ENCODE measurements around the gene USP28.

Gene USP28

GRCh38 chr11:113835306-113835705 lies 40.1 kb downstream of the USP28 start:
- TF ChIP-seq CTBP1 (IDR thresholded peaks at IDR 0.05; ENCODE audit: borderline replicate concordance), result no peak
- TF ChIP-seq BHLHE40 (IDR thresholded peaks at IDR 0.05; ENCODE audit: borderline replicate concordance), result no peak
- no peak for TF ChIP-seq ZNF384 (IDR thresholded peaks at IDR 0.05)
- POLR2A ChIA-PET, result no interaction called here
- CTCF ChIA-PET, result no interaction called here
- DNase-seq (ENCODE audit: extremely low spot score), result no peak

- TF ChIP-seq ARNT (IDR thresholded peaks at IDR 0.05) (no peak), CTBP1 (IDR thresholded peaks at IDR 0.05; ENCODE audit: borderline replicate concordance) (no peak), L3MBTL2 (conservative IDR thresholded peaks at IDR 0.05) (no peak), FOXK2 (IDR thresholded peaks at IDR 0.05) (no peak), LEF1 (IDR thresholded peaks at IDR 0.05; ENCODE audit: borderline replicate concordance) (no peak), SP1 (IDR thresholded peaks at IDR 0.05) (no peak), SUZ12 (IDR thresholded peaks at IDR 0.05) (no peak), ZNF384 (IDR thresholded peaks at IDR 0.05) (no peak), NFRKB (IDR thresholded peaks at IDR 0.05) (no peak), HDGF (IDR thresholded peaks at IDR 0.05; ENCODE audit: borderline replicate concordance) (no peak), BHLHE40 (IDR thresholded peaks at IDR 0.05; ENCODE audit: borderline replicate concordance) (no peak), FOXA1 (IDR thresholded peaks at IDR 0.05) (no peak), TARDBP (IDR thresholded peaks at IDR 0.05) (no peak), ELF4 (IDR thresholded peaks at IDR 0.05) (no peak), PKNOX1 (IDR thresholded peaks at IDR 0.05) (no peak), FOXM1 (IDR thresholded peaks at IDR 0.05; ENCODE audit: borderline replicate concordance) (no peak)
- POLR2A ChIA-PET, result no interaction called here
- no peak for DNase-seq (ENCODE audit: extremely low spot score)
- CTCF ChIA-PET, result no interaction called here
Observed at GRCh38 chr11:113833151-113833550, 42.2 kb downstream of the USP28 start.

- POLR2A ChIA-PET, result no interaction called here
Observed at GRCh38 chr11:113831314-113831713, 44.1 kb downstream of the USP28 start.

GRCh38 chr11:113829751-113830150 lies 45.6 kb downstream of the USP28 start:
- ChIA-PET CTCF (no interaction called here), POLR2A (no interaction called here)
- no peak for DNase-seq (ENCODE audit: extremely low spot score)
- no peak for TF ChIP-seq ZNF384 (IDR thresholded peaks at IDR 0.05)
- no peak for TF ChIP-seq ELF4 (IDR thresholded peaks at IDR 0.05)
- TF ChIP-seq PKNOX1 (IDR thresholded peaks at IDR 0.05), result no peak
- TF ChIP-seq FOXA1 (IDR thresholded peaks at IDR 0.05), result no peak
- TF ChIP-seq SP1 (IDR thresholded peaks at IDR 0.05), result no peak
- TF ChIP-seq NFRKB (IDR thresholded peaks at IDR 0.05), result no peak
- no peak for TF ChIP-seq BHLHE40 (IDR thresholded peaks at IDR 0.05; ENCODE audit: borderline replicate concordance)
- no peak for TF ChIP-seq FOXK2 (IDR thresholded peaks at IDR 0.05)
- TF ChIP-seq LEF1 (IDR thresholded peaks at IDR 0.05; ENCODE audit: borderline replicate concordance), result no peak
- no peak for TF ChIP-seq CTBP1 (IDR thresholded peaks at IDR 0.05; ENCODE audit: borderline replicate concordance)
- no peak for TF ChIP-seq SUZ12 (IDR thresholded peaks at IDR 0.05)
- no peak for TF ChIP-seq L3MBTL2 (conservative IDR thresholded peaks at IDR 0.05)
- no peak for TF ChIP-seq ARNT (IDR thresholded peaks at IDR 0.05)
- TF ChIP-seq TARDBP (IDR thresholded peaks at IDR 0.05), result no peak
- TF ChIP-seq FOXM1 (IDR thresholded peaks at IDR 0.05; ENCODE audit: borderline replicate concordance), result no peak
- no peak for TF ChIP-seq HDGF (IDR thresholded peaks at IDR 0.05; ENCODE audit: borderline replicate concordance)

More at GRCh38 chr11:113831314-113831713, 44.1 kb downstream of the USP28 start:
- no peak for TF ChIP-seq FOXK2 (IDR thresholded peaks at IDR 0.05)
- TF ChIP-seq CTBP1 (IDR thresholded peaks at IDR 0.05; ENCODE audit: borderline replicate concordance), result no peak
- no peak for TF ChIP-seq SUZ12 (IDR thresholded peaks at IDR 0.05)
- no peak for TF ChIP-seq FOXA1 (IDR thresholded peaks at IDR 0.05)
- TF ChIP-seq FOXM1 (IDR thresholded peaks at IDR 0.05; ENCODE audit: borderline replicate concordance), result no peak
- no peak for TF ChIP-seq ARNT (IDR thresholded peaks at IDR 0.05)
- no peak for TF ChIP-seq ZNF384 (IDR thresholded peaks at IDR 0.05)
- no peak for TF ChIP-seq ELF4 (IDR thresholded peaks at IDR 0.05)
- TF ChIP-seq L3MBTL2 (conservative IDR thresholded peaks at IDR 0.05), result no peak
- TF ChIP-seq HDGF (IDR thresholded peaks at IDR 0.05; ENCODE audit: borderline replicate concordance), result no peak
- no peak for TF ChIP-seq BHLHE40 (IDR thresholded peaks at IDR 0.05; ENCODE audit: borderline replicate concordance)
- CTCF ChIA-PET, result interaction anchor here (0.6 to 1.1 kb wide), 2 partner anchors 34 to 429 kb away, joined by 3 read pairs; no protein-coding TSS in a partner anchor
- no peak for DNase-seq (ENCODE audit: extremely low spot score)

- no peak for DNase-seq (ENCODE audit: extremely low spot score)
- ChIA-PET POLR2A (no interaction called here), CTCF (no interaction called here)
- TF ChIP-seq FOXA1 (IDR thresholded peaks at IDR 0.05), result no peak
- TF ChIP-seq L3MBTL2 (conservative IDR thresholded peaks at IDR 0.05), result no peak
- TF ChIP-seq SUZ12 (IDR thresholded peaks at IDR 0.05), result no peak
- TF ChIP-seq BHLHE40 (IDR thresholded peaks at IDR 0.05; ENCODE audit: borderline replicate concordance), result no peak
- TF ChIP-seq HDGF (IDR thresholded peaks at IDR 0.05; ENCODE audit: borderline replicate concordance), result no peak
- TF ChIP-seq NFRKB (IDR thresholded peaks at IDR 0.05), result no peak
- no peak for TF ChIP-seq SP1 (IDR thresholded peaks at IDR 0.05)
- no peak for TF ChIP-seq ZNF384 (IDR thresholded peaks at IDR 0.05)
- no peak for TF ChIP-seq CTBP1 (IDR thresholded peaks at IDR 0.05; ENCODE audit: borderline replicate concordance)
- TF ChIP-seq FOXK2 (IDR thresholded peaks at IDR 0.05), result no peak
- no peak for TF ChIP-seq ELF4 (IDR thresholded peaks at IDR 0.05)
- TF ChIP-seq PKNOX1 (IDR thresholded peaks at IDR 0.05), result no peak
- no peak for TF ChIP-seq TARDBP (IDR thresholded peaks at IDR 0.05)
- TF ChIP-seq ARNT (IDR thresholded peaks at IDR 0.05), result no peak
- no peak for TF ChIP-seq LEF1 (IDR thresholded peaks at IDR 0.05; ENCODE audit: borderline replicate concordance)
- no peak for TF ChIP-seq FOXM1 (IDR thresholded peaks at IDR 0.05; ENCODE audit: borderline replicate concordance)
Observed at GRCh38 chr11:113828191-113828590, 47.2 kb downstream of the USP28 start.

GRCh38 chr11:113827477-113827876 lies 47.9 kb downstream of the USP28 start:
- no peak for DNase-seq (ENCODE audit: extremely low spot score)
- CTCF ChIA-PET, result interaction anchor here (0.6 to 1.0 kb wide), 2 partner anchors 15 to 77 kb away, joined by 4 read pairs; partner anchors contain the start of gene HTR3B
- no peak for TF ChIP-seq BHLHE40 (IDR thresholded peaks at IDR 0.05; ENCODE audit: borderline replicate concordance)
- no peak for TF ChIP-seq LEF1 (IDR thresholded peaks at IDR 0.05; ENCODE audit: borderline replicate concordance)
- TF ChIP-seq TARDBP (IDR thresholded peaks at IDR 0.05), result no peak
- no peak for TF ChIP-seq PKNOX1 (IDR thresholded peaks at IDR 0.05)
- no peak for TF ChIP-seq HDGF (IDR thresholded peaks at IDR 0.05; ENCODE audit: borderline replicate concordance)
- no peak for TF ChIP-seq FOXM1 (IDR thresholded peaks at IDR 0.05; ENCODE audit: borderline replicate concordance)
- no peak for TF ChIP-seq NFRKB (IDR thresholded peaks at IDR 0.05)
- no peak for TF ChIP-seq CTBP1 (IDR thresholded peaks at IDR 0.05; ENCODE audit: borderline replicate concordance)
- no peak for TF ChIP-seq ARNT (IDR thresholded peaks at IDR 0.05)
- no peak for TF ChIP-seq ELF4 (IDR thresholded peaks at IDR 0.05)
- TF ChIP-seq L3MBTL2 (conservative IDR thresholded peaks at IDR 0.05), result no peak
- no peak for TF ChIP-seq FOXA1 (IDR thresholded peaks at IDR 0.05)
- no peak for TF ChIP-seq ZNF384 (IDR thresholded peaks at IDR 0.05)
- no peak for TF ChIP-seq FOXK2 (IDR thresholded peaks at IDR 0.05)
- TF ChIP-seq SUZ12 (IDR thresholded peaks at IDR 0.05), result no peak
- POLR2A ChIA-PET, result no interaction called here

All from HEK293T (cell line).